Measurements from ENCODE around the gene FMO5.

DNA sequence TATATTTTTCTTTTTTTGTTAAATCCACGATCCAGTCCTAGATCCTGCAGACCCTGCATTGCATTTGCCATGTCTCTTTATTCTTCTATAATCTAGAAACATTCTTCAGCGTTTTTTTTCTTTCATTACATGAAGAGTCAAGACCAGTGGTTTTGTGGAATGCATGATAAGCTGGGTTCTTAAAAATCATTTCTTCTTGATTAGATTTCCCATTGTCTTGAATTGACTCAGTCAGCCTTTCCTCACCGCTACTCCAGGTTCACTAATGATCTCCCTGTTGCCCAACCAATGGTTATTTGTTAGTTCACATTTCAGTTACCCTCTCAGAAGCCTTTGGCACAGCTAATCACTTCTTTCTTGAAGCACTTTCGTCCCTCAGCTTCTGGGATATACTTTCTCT lies 42.6 kb upstream of the FMO5 start:
- TF ChIP-seq, protein P1, sequence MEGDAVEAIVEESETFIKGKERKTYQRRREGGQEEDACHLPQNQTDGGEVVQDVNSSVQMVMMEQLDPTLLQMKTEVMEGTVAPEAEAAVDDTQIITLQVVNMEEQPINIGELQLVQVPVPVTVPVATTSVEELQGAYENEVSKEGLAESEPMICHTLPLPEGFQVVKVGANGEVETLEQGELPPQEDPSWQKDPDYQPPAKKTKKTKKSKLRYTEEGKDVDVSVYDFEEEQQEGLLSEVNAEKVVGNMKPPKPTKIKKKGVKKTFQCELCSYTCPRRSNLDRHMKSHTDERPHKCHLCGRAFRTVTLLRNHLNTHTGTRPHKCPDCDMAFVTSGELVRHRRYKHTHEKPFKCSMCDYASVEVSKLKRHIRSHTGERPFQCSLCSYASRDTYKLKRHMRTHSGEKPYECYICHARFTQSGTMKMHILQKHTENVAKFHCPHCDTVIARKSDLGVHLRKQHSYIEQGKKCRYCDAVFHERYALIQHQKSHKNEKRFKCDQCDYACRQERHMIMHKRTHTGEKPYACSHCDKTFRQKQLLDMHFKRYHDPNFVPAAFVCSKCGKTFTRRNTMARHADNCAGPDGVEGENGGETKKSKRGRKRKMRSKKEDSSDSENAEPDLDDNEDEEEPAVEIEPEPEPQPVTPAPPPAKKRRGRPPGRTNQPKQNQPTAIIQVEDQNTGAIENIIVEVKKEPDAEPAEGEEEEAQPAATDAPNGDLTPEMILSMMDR (optimal IDR thresholded peaks at IDR 0.05 in 1 of 3, IDR thresholded peaks at IDR 0.05 in 1 of 3, conservative IDR thresholded peaks at IDR 0.05 in 1 of 3; ENCODE audit: extremely low read depth in 1 of 3, insufficient read depth in 2 of 3, low read length in 3 of 3), result no peak
- TF ChIP-seq EZH2 (IDR thresholded peaks at IDR 0.05; ENCODE audit: low read length), result no peak

Data from keratinocyte (primary cell).